Medulla oblongata (tissue), 1 donor: Measurements from ENCODE around the gene HEXD.
"Not testable (repeated sequence)": the region's sequence is repeated elsewhere in the genome, so short reads cannot be mapped to it uniquely, and the experiment has no call there.

Source experiments
- DNase-seq: peaks from one replicate; pipeline ENCODE4 v3.0.0-alpha.2; 2015; ENCODE audit errors: extremely low spot score

The HEXD gene

DNA sequence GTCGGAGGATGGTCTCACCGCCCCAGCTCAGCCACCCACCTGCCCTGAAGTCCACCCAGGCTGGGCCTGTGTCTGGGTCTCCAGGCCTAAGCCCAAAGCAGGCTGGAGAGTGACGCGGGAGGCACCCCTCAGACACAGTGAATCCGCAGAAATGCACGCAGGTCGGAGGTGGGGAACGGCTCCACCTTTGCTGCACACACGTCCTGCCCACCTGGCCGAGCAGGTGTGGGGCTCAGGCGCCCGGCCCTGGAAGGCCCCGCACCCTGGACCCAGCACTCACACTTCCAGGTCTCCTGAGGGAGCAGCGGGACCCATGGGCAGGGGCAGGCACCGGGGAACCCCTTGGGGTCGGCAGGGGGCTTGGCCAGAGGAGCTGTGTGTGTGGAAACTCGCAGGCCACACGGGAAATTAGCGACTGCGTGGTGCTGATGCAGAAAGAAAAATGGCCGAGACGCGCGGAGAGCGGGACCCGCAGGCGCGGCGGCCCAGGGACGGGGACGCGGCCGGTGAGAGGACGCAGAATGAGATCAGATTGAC, 21.8 kb downstream of the HEXD start:
- DNase-seq, result no peak

DNA sequence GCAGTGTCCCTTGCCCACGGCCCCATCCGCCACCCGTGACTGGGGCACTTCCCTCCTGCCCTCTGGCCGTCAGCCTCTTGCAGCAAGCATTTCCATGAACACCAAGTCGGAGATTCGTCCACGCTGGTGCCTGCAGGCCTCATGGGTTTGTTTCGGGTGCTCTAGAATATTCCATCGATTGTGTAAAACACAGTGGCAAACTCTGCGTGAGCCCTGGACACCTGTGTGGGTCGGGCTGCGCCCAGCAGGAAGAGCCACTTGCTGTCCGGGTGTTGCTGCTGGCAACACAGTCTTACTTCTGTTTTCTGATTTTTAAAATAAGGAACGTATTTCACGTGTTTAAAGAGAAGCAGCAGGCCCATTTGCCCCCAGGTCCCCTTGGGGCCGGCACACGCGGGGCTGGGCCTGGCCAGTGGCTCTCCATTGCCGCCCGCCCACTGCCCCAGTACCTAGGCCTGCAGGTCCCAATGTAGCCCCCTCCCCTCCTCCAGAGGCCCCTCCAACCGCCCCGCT, 22.4 kb downstream of the HEXD start:
- DNase-seq, result peak; percentile 66

- DNase-seq, result peak; percentile 26
These were observed 23.0 kb downstream of the HEXD start for GRCh38 chr17:82440991-82441627.

GRCh38 chr17:82441691-82442487, 23.7 kb downstream of the HEXD start:
- DNase-seq, result no peak

DNA sequence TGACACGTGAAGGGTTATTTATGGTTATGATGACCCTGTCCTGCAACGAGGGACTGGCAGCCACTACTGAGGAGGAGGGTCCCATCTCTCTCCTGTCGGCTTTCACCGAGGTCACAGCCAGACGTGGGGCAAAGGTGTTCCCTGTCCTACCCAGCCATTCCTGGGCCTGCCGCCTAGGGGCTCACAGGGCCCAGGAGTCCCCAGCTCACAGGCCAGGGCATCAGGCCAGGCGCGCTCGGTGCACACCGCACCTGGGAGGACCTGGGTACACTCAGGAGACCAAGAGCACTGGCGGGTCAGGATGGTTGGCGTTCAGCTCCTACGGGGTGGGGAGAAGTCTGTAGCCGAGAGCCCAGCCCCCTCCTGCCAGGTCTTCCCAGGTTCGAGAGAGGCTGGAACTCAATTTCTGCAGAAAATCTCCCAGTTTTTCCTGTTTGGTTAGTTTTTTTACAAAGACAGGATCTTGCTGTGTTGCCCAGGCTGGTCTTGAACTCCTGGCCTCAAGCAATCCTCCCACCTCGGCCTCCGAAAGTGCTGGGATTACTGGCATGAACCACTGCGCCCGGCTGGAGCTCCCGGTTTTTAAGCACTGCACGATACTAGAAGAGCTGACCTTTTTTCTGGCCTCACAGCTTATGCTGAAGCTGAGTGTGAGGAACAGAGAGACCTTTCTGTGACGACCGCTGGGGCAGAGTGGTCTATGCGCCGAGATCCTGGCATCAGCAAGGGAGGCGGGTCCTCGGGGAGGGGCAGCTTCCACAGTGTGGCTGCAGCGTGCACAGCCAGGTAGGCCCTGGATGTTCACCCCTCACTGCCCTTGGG, 24.7 kb downstream of the HEXD start:
- DNase-seq, result no peak

GRCh38 chr17:82443465-82444283, 25.5 kb downstream of the HEXD start:
- no peak for DNase-seq

- DNase-seq, result no peak
These were observed 26.2 kb downstream of the HEXD start for GRCh38 chr17:82444284-82444893.

- DNase-seq, result peak; percentile 41
These were observed 26.9 kb downstream of the HEXD start for GRCh38 chr17:82444941-82445521.

DNA sequence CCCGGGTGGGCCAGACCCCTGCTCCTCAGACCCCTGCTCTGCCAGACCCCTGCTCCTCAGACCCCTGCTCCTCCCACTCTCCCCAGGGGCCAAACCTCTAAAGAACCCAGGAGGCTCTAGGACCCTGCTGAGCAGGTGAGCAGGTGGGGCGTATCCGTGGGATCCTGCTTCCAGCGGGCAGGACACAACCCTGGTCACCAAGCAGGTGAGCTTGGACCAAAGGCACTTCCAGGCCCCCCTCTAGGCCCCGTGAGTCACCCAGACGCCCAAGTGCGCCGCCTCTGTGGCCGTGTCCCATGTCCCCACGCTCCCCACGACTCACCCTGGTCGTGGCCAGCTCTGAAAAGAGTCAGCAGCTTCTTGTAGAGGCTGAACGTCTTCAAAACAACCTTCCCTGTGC, 27.4 kb downstream of the HEXD start:
- DNase-seq, result no peak

DNA sequence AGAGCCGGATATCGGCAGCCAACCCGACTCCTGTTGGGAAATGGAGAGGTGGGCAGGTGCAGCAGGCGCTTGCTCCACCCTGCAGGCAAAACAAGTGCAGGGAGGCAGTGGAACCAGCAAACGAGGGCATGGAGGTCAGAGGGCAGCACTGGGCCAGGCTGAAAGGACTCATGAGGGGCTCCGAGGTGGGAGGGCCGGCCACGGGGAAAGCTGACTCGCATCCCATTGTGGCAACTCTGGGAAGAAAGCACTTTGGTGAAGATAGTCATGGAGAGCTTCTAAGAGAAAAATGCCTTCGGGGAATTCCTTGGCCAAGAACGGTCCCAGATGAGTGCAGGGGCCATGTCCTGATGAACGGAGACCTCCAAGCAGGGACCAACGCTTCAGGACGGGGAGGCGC, 28.0 kb downstream of the HEXD start:
- no peak for DNase-seq

DNA sequence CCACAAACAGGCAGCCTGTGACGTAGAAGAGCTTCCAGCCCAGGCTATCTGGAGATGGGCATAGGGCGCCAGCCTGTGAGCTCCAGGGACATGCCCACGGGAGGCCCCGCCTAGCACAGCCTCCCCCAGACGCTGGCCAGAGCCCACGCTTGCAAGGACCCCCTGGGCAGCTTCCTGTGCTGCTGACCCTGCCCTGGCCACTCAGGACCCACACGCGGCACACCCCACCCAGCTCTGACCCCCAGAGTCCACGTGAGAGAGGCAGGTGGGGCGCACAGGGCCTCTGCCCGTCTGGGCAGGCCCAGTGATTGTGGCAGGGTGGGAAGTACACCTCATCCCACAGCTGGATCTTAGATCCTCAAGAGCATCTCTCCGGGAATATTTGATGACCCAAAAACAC, 28.5 kb downstream of the HEXD start:
- no peak for DNase-seq

- DNase-seq, result no peak
These were observed 29.7 kb downstream of the HEXD start for GRCh38 chr17:82447876-82448275.

GRCh38 chr17:82449131-82449882, 31.2 kb downstream of the HEXD start:
- peak; percentile 38 for DNase-seq

DNA sequence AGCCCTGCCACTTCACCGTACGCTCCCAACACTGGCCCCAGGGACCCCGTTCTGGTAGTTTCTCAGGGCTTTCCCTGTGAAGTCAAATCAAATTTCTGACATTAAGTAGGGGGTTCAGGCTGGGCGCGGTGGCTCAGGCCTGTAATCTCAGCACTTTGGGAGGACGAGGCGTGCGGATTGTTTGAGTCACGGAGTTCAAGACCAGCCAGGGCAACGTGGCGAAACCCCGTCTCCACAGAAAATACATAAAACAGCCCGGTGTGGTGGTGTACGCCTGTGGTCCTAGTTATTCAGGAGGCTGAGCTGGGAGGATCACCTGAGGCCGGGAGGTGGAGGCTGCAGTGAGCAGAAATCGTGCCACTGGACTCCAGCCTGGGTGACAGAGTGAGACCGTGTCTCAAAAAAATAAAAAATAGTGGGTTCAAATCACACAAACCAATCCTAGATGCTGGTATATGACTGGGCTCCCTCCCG, 31.8 kb downstream of the HEXD start:
- no peak for DNase-seq

GRCh38 chr17:82450357-82451106, 32.4 kb downstream of the HEXD start, which contains the start of gene CYBC1:
TSS of gene CYBC1 (minus strand) at chr17:82450752. CDS start at chr17:82449254, 1,498 bp downstream.
- peak; percentile 92 for DNase-seq

DNA sequence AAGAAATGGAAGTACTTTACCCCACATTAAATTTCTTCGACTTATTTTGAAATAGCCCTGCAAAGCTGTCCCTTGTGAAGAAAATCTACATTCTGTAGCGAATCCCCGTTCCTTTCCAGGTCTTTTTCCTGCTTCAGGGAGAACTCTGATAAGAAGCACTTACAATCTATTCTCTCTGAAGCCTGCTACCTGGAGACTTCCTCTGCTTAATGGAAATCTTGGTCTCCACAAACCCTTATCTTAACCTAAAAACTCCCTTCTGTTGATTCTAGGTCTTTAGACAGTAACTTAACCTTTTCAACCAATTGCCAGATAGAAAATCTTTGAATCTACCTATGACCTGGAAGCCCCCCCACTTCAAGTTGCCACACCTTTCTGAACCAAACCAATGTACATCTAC, 34.0 kb downstream of the HEXD start:
- no peak for DNase-seq

DNA sequence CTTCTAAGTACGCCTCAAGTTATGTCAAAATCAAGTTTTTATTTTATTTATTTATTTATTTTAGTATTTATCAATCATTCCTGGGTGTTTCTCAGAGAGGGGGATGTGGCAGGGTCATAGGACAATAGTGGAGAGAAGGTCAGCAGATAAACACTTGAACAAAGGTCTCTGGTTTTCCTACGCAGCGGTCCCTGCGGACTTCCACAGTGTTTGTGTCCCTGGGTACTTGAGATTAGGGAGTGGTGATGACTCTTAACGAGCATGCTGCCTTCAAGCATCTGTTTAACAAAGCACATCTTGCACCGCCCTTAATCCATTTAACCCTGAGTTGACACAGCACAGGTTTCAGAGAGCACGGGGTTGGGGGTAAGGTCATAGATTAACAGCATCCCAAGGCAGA, 35.0 kb downstream of the HEXD start:
- not testable (repeated sequence) for DNase-seq

DNA sequence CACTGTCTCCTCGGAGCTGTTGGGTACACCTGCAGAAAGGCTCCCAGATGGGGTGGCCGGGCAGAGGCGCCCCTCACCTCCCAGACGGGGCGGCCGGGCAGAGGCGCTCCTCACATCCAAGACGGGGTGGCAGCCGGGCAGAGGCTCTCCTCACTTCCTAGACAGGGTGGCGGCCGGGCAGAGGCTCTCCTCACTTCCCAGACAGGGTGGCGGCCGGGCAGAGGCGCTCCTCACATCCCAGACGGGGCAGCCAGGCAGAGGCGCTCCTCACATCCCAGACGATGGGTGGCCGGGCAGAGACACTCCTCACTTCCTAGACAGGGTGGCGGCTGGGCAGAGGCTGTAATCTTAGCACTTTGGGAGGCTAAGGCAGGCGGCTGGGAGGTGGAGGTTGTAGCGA, 35.6 kb downstream of the HEXD start:
- not testable (repeated sequence) for DNase-seq
